DND-41 (cell line): ENCODE results near the gene PLEKHA7.

Experiments
- EZH2 ChIP-seq: IDR thresholded peaks from 3 replicates; pipeline ENCODE4 v1.6.1; 2012; ENCODE audit warnings: borderline replicate concordance, low read depth, mild to moderate bottlenecking, moderate library complexity, low read length, inconsistent platforms; ENCODE audit not compliant: severe bottlenecking
- TF ChIP-seq, protein P1 (sequence below): IDR thresholded peaks from 2 replicates; pipeline ENCODE4 v1.5.1; 2012; ENCODE audit warnings: borderline replicate concordance, low read length, moderate library complexity, mild to moderate bottlenecking; ENCODE audit not compliant: poor library complexity, severe bottlenecking; ENCODE audit errors: extremely low read depth

DNA sequence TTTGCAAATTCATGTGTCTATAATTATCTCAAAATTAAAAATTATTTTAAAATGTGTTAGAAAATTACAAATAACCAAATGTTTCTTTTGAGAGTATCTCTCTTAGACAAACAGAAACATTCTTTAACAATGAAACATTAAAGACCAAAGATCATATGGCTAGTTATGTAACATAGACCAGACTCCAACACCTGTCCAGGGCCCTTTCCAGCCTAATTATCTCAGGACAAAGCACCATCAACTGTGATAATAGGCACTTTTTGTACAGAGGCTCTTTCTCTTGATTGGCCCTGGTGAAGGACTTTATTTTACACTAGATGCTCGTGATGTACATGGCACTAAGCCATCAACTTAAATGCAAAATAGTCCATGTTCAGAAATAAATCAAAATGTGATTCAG is 5.0 kb upstream of the PLEKHA7 start:
- TF ChIP-seq, protein P1, sequence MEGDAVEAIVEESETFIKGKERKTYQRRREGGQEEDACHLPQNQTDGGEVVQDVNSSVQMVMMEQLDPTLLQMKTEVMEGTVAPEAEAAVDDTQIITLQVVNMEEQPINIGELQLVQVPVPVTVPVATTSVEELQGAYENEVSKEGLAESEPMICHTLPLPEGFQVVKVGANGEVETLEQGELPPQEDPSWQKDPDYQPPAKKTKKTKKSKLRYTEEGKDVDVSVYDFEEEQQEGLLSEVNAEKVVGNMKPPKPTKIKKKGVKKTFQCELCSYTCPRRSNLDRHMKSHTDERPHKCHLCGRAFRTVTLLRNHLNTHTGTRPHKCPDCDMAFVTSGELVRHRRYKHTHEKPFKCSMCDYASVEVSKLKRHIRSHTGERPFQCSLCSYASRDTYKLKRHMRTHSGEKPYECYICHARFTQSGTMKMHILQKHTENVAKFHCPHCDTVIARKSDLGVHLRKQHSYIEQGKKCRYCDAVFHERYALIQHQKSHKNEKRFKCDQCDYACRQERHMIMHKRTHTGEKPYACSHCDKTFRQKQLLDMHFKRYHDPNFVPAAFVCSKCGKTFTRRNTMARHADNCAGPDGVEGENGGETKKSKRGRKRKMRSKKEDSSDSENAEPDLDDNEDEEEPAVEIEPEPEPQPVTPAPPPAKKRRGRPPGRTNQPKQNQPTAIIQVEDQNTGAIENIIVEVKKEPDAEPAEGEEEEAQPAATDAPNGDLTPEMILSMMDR: no peak
- TF ChIP-seq EZH2: no peak
